HepG2 (cell line): Measurements from ENCODE around the gene ANAPC16. TPM values are rescaled to one million over a fixed set of nuclear protein-coding genes. Genes with fewer than 3 reads are reported as not detected.

Experiments
- ARID5B ChIP-seq: IDR thresholded peaks from 2 replicates; pipeline ENCODE4 v1.4.0; 2020; ENCODE audit warnings: mild to moderate bottlenecking, missing genetic modification reagents
- FOXP1 ChIP-seq, 2 experiments: fragments of 450-650 bp in 1 of 2; IDR thresholded peaks; 2 replicates each; pipeline ENCODE4 v1.6.1; 2017 to 2018; ENCODE audit warnings: antibody characterized with exemption in 1 of 2
- GTF3A ChIP-seq: sonication (generic); formaldehyde crosslinking; conservative IDR thresholded peaks from 2 replicates; pipeline ENCODE4 v1.4.0; 2020; ENCODE audit warnings: mild to moderate bottlenecking, missing genetic modification reagents
- KDM5A ChIP-seq: fragments of 200-600 bp; sonication (generic); IDR thresholded peaks from 2 replicates; pipeline ENCODE4 v1.7.0; 2018; ENCODE audit warnings: antibody characterized with exemption, mild to moderate bottlenecking, low read length, borderline replicate concordance
- NCOA1 ChIP-seq: sonication (generic); formaldehyde crosslinking; IDR thresholded peaks from 2 replicates; pipeline ENCODE4 v1.9.0; 2021; ENCODE audit warnings: missing genetic modification reagents
- NFIB ChIP-seq: sonication (generic); formaldehyde crosslinking; IDR thresholded peaks from 2 replicates; pipeline ENCODE4 v1.9.0; 2021; ENCODE audit warnings: missing genetic modification reagents, mild to moderate bottlenecking, borderline replicate concordance
- POLR2AphosphoS2 ChIP-seq: IDR thresholded peaks from 2 replicates; pipeline ENCODE4 v1.6.1; 2011; ENCODE audit warnings: low read depth, low read length, improper control_type of control experiment
- RFX3 ChIP-seq: IDR thresholded peaks from 2 replicates; pipeline ENCODE4 v1.6.1; 2016; ENCODE audit warnings: missing biosample characterization, missing genetic modification reagents
- STAG1 ChIP-seq: sonication (generic); formaldehyde crosslinking; IDR thresholded peaks from 2 replicates; pipeline ENCODE4 v1.4.0; 2020; ENCODE audit warnings: missing genetic modification reagents
- TEAD3 ChIP-seq: optimal IDR thresholded peaks from 2 replicates; pipeline ENCODE3; 2016; ENCODE audit warnings: borderline replicate concordance
- ZFP41 ChIP-seq: sonication (generic); formaldehyde crosslinking; IDR thresholded peaks from 2 replicates; pipeline ENCODE4 v1.4.0; 2020; ENCODE audit warnings: mild to moderate bottlenecking, missing genetic modification reagents, borderline replicate concordance
- ZNF850 ChIP-seq: sonication (generic); formaldehyde crosslinking; conservative IDR thresholded peaks from 2 replicates; pipeline ENCODE4 v1.9.0; 2021; ENCODE audit warnings: mild to moderate bottlenecking, missing genetic modification reagents
- ZNF879 ChIP-seq: sonication (generic); formaldehyde crosslinking; IDR thresholded peaks from 2 replicates; pipeline ENCODE4 v1.8.1; 2023; ENCODE audit warnings: missing genetic modification reagents
- ZZZ3 ChIP-seq: sonication (generic); formaldehyde crosslinking; IDR thresholded peaks from 2 replicates; pipeline ENCODE4 v1.4.0; 2020; ENCODE audit warnings: missing genetic modification reagents, mild to moderate bottlenecking, borderline replicate concordance
- polyA plus RNA-seq, 8 experiments: library from polyadenylated mRNA; depleted of rRNA in 3 of 8; stranded (reverse) in 7 of 8; unstranded in 1 of 8; fragments of >200 nt; fragmentation: Illumina TruSeq in 4 of 8; extraction: Trizol in 4 of 8; gene quantifications; 2 replicates each; pipeline versions ENCODE4 v1.2.1 to v1.2.3, GENCODE V29; 2011 to 2016; ENCODE audit warnings: low read depth in 4 of 8, missing spikeins in 1 of 8, mixed read lengths in 1 of 8; ENCODE audit not compliant: insufficient read depth in 1 of 8
- total RNA-seq, 5 experiments: library from RNA; depleted of rRNA; stranded (reverse); fragments of >200 nt; fragmentation: Illumina TruSeq; extraction: Trizol; gene quantifications; 2 replicates each; pipeline ENCODE4 v1.2.3, GENCODE V29; 2016; ENCODE audit warnings: low read depth in 1 of 5
- TF ChIP-seq, protein P1 (sequence below): sonication (generic); formaldehyde crosslinking; IDR thresholded peaks from 2 replicates; pipeline ENCODE4 v1.8.0; 2023; ENCODE audit warnings: mild to moderate bottlenecking, missing genetic modification reagents
- TF ChIP-seq, protein P2 (sequence below): sonication (generic); formaldehyde crosslinking; IDR thresholded peaks from 2 replicates; pipeline ENCODE4 v1.4.0; 2020; ENCODE audit warnings: missing genetic modification reagents
- TF ChIP-seq, protein P3 (sequence below): sonication (generic); formaldehyde crosslinking; IDR thresholded peaks from 2 replicates; pipeline ENCODE4 v1.9.0; 2021; ENCODE audit warnings: missing genetic modification reagents, borderline replicate concordance
- TF ChIP-seq, protein P4 (sequence below): sonication (generic); formaldehyde crosslinking; IDR thresholded peaks from 2 replicates; pipeline ENCODE4 v1.5.0; 2020; ENCODE audit warnings: mild to moderate bottlenecking, low read depth, missing genetic modification reagents, borderline replicate concordance
- TF ChIP-seq, protein P5 (sequence below): IDR thresholded peaks from 2 replicates; pipeline ENCODE4 v1.6.1; 2016; ENCODE audit warnings: mild to moderate bottlenecking, missing biosample characterization, missing genetic modification reagents

The ANAPC16 gene
- total and polyA plus RNA-seq, 2 of the 13 experiments (the other 11 are each of a cell fraction or from before 2014, with no cell fraction given) = 74.8 to 89.4 TPM

DNA sequence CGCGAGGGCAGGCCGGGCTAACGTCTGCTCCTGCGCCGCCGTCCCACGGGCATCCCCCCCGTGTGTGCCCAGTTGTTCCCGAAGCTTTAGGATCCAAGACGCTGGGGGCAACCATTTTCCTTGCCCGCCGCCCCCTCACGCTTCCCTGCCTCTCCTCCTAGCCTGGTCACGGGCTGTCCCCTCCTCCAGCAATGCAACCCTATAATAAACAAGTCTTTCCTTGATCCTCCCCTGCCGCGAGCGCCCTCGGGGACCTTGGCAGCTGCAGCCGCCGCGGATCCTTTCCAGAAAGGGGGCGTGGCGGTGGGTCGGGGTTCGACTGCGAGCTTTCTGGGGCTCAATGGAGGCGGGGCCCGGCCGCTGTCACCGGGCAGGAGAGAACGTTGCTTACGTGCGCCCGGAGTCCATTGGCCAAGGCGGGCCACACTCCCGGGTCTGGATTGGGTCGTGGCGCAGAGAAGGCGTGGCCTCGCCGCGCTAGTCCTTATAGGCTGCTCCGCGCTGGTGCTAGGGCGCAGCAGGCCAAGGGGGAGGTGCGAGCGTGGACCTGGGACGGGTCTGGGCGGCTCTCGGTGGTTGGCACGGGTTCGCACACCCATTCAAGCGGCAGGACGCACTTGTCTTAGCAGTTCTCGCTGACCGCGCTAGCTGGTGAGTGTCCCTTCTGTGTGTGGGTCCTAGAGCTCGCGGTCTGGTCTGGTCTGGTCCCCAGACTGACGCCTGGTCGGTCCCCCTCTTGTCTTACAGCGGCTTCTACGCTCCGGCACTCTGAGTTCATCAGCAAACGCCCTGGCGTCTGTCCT is 57.8 kb downstream of the ANAPC16 start, which contains the start of gene DDIT4 (continued):
- TF ChIP-seq, protein P1, sequence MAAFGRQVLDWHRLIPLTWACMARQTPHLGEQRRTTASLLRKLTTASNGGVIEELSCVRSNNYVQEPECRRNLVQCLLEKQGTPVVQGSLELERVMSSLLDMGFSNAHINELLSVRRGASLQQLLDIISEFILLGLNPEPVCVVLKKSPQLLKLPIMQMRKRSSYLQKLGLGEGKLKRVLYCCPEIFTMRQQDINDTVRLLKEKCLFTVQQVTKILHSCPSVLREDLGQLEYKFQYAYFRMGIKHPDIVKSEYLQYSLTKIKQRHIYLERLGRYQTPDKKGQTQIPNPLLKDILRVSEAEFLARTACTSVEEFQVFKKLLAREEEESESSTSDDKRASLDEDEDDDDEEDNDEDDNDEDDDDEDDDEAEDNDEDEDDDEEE (CRISPR knock-in tag) = peak; percentile 88; the same call in 1 of the 2 replicates
- TF ChIP-seq ARID5B (peak; percentile 7; the same call in 1 of the 2 replicates), POLR2AphosphoS2 (peak; percentile 87), ZZZ3 (CRISPR knock-in tag) (no peak), NFIB (CRISPR knock-in tag) (no peak), GTF3A (0 out of 2 replicates have a peak, but pooled peaks have one; percentile 40), STAG1 (CRISPR knock-in tag) (no peak; the same call in none of the 2 replicates), ZFP41 (CRISPR knock-in tag) (no peak), TEAD3 (CRISPR knock-in tag) (no peak), ZNF850 (CRISPR knock-in tag) (no peak), ZNF879 (CRISPR knock-in tag) (peak; percentile 91), NCOA1 (CRISPR knock-in tag) (peak; percentile 64), KDM5A (no peak; the same call in 1 of the 2 replicates), RFX3 (CRISPR knock-in tag) (no peak), FOXP1 (IDR thresholded peaks at IDR 0.05) (no peak), FOXP1 (CRISPR knock-in tag; IDR thresholded peaks at IDR 0.05) (no peak)
- TF ChIP-seq, protein P2, sequence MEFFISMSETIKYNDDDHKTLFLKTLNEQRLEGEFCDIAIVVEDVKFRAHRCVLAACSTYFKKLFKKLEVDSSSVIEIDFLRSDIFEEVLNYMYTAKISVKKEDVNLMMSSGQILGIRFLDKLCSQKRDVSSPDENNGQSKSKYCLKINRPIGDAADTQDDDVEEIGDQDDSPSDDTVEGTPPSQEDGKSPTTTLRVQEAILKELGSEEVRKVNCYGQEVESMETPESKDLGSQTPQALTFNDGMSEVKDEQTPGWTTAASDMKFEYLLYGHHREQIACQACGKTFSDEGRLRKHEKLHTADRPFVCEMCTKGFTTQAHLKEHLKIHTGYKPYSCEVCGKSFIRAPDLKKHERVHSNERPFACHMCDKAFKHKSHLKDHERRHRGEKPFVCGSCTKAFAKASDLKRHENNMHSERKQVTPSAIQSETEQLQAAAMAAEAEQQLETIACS = peak; percentile 50; the same call in 1 of the 2 replicates
- TF ChIP-seq, protein P3, sequence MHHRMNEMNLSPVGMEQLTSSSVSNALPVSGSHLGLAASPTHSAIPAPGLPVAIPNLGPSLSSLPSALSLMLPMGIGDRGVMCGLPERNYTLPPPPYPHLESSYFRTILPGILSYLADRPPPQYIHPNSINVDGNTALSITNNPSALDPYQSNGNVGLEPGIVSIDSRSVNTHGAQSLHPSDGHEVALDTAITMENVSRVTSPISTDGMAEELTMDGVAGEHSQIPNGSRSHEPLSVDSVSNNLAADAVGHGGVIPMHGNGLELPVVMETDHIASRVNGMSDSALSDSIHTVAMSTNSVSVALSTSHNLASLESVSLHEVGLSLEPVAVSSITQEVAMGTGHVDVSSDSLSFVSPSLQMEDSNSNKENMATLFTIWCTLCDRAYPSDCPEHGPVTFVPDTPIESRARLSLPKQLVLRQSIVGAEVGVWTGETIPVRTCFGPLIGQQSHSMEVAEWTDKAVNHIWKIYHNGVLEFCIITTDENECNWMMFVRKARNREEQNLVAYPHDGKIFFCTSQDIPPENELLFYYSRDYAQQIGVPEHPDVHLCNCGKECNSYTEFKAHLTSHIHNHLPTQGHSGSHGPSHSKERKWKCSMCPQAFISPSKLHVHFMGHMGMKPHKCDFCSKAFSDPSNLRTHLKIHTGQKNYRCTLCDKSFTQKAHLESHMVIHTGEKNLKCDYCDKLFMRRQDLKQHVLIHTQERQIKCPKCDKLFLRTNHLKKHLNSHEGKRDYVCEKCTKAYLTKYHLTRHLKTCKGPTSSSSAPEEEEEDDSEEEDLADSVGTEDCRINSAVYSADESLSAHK (CRISPR knock-in tag) = no peak
- TF ChIP-seq, protein P4, sequence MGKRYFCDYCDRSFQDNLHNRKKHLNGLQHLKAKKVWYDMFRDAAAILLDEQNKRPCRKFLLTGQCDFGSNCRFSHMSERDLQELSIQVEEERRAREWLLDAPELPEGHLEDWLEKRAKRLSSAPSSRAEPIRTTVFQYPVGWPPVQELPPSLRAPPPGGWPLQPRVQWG (CRISPR knock-in tag) = peak; percentile 90; the same call in 1 of the 2 replicates
- TF ChIP-seq, protein P5, sequence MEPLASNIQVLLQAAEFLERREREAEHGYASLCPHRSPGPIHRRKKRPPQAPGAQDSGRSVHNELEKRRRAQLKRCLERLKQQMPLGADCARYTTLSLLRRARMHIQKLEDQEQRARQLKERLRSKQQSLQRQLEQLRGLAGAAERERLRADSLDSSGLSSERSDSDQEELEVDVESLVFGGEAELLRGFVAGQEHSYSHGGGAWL (CRISPR knock-in tag) = peak; percentile 87
